ENCODE results near the gene EPHA6.

The EPHA6 gene

DNA sequence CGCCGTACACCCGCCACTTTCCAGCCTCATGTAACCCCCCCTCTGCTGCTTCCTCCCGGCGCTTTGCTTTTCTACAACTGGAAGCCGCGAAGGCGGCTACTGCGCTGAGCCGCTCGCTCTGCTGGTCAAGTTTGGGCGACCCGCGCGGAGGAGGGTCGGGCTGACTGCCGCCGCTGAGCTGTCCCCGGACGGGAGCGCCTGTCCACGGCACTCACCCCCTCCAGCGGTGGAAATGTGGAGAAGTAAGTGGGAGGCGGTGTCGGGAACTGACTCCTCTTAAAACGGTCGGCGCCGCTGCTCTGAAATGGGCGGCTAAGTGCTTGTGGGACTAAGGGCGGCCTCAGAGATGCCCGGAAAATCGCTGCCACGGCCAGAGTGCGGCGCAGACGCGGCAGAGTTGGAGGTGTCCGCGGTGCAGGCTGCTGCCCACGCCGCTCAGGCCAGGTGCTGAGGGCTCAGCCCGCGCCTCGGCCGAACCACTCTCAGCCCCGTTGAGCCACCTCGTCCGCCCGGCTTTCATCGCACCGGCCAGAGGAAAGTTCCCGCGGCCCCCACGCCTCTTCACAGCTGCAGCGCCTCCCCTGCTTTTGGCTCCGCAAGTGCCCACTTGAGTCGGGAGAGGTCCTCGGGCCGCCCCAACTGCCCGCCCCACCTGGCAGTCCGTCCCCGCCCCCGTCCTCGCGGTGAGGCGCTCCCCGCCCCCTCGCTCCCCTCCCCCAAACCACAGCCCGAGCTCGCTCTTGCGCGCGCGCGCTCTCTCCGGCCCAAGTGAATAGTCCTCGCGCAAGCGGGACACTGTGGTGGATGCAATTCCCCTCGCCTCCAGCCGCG lies at the start of gene EPHA6:
TSS of gene EPHA6 (plus strand) at position 775 of the 831 bp plus-strand sequence.
- DNase-seq (ENCODE audit: low read depth) = no peak

DNA sequence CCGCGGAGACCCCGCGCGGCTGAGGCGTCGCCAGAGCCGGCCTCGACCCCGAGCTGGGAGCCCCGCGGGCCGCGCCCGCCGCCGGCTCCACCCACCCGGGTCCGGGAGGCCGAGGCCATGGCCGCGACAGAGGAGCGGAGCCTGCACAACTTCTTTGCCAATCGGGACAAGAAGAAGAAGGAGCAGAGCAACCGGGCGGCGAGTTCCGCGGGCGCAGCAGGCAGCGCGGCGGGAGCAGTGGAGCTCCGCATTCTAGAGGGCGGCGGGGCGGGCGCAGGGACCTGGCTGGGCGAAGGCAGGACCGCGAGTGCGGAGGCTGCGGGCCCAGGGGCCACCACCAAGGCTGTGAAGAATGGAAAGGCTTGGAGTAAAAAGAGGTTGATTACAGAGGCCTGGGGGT lies 37.6 kb upstream of the EPHA6 start:
- no peak for DNase-seq (ENCODE audit: low read depth)

DNA sequence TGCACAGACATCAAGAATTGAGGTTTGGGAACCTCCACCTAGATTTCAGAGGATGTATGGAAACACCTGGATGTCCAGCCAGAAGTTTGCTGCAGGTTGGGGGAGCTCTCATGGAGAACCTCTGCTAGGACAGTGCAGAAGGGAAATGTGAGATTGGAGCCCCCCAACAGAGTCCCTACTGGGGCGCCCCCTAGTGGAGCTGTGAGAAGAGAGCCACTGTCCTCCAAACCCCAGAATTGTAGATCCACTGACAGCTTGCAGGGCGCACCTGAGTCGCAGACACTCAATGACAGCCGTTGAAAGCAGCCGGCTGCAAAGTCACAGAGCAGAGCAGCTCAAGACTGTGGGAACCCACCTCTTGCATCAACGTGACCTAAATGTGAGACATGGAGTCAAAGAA lies 34.6 kb upstream of the EPHA6 start:
- no peak for DNase-seq (ENCODE audit: low read depth)

DNA sequence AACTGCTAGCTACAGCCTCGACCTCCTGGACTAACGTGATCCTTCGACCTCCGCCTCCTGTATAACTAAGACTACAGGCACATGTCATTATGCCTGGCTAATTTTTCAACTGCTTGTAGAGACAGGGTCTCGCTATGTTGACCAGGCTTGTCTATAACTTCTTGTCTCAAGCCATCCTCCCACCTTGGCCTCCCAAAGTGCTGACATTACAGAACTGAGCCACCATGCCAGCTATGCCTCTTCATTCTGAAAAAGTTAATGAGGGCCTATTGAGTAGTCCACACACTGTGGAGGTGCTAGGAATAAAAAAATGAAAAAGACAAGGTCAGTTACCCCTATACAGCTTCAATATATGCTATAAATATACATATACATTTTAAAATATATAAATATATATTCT lies 18.3 kb upstream of the EPHA6 start:
- DNase-seq (ENCODE audit: low read depth) = no peak

DNA sequence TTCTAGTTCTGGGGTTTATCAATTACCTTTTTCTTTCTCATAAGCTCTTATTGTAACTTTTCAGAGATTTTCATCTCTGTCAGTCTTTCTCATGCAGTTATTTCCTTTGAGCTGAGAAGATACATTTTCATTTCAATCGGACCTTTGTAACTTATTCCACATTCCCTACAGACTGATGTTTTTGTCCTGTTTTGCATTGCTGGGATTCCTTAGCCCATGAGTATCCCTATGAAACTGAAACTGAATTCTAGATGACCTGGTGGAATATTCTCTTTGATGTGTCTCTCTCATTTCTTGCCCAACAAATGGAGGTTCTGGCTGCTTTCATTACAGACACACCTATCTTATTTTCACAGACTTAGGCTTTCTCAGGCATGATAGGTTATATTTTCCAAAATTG lies 10.5 kb upstream of the EPHA6 start:
- no peak for DNase-seq (ENCODE audit: low read depth)

DNA sequence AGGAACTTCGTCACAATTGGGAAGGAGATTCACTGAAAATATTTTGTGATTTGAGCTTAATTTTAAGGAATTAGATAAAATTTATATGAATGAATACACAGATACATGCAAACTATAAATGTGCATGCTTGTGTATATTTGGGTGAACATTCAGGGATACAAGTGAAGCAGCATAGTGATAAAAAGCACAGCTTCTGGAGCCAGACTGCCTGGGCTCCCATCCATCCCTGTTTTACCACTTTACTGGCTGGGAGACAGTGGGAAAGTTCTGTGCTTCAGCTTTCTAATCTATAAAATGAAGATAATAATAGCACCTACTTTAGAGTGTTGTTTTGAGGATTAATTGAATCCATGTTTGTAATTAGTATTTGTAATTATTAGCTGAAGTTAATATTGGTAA lies 8.1 kb upstream of the EPHA6 start:
- DNase-seq (ENCODE audit: low read depth) = no peak

DNA sequence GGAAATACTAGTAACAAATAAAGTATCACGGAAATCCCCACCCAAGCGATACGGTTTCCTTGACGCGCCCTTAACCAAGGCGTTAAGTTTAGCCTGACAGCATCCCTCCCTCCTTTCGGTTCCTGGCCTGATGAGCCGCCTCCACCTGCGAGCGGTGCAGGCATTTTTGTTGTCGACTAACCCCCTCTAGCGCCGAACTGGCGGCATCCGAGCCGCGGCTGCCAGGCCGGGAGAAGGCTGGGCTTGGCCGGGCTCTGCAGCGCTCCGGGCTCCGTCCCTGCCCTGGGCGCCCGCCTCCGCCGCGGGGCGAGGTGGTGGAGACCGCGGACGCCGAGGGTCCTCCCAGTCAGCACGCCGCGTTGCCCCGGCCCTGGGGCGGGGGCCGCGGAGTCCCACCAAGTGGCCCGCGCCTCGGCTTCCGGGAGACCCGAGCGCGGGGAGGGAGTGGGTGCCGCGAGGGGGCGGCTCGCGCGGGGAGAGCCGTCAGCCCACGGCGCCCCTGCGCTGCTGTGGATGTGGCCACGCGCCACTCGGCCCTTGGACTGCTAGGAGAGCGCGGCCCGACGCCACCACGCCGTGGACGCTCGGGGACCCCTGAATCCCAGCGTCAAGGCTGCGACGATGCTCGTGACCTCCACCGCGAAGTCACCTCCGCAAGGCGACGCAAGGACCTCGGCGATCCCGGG lies 1.1 kb upstream of the EPHA6 start:
- no peak for DNase-seq (ENCODE audit: low read depth)

DNA sequence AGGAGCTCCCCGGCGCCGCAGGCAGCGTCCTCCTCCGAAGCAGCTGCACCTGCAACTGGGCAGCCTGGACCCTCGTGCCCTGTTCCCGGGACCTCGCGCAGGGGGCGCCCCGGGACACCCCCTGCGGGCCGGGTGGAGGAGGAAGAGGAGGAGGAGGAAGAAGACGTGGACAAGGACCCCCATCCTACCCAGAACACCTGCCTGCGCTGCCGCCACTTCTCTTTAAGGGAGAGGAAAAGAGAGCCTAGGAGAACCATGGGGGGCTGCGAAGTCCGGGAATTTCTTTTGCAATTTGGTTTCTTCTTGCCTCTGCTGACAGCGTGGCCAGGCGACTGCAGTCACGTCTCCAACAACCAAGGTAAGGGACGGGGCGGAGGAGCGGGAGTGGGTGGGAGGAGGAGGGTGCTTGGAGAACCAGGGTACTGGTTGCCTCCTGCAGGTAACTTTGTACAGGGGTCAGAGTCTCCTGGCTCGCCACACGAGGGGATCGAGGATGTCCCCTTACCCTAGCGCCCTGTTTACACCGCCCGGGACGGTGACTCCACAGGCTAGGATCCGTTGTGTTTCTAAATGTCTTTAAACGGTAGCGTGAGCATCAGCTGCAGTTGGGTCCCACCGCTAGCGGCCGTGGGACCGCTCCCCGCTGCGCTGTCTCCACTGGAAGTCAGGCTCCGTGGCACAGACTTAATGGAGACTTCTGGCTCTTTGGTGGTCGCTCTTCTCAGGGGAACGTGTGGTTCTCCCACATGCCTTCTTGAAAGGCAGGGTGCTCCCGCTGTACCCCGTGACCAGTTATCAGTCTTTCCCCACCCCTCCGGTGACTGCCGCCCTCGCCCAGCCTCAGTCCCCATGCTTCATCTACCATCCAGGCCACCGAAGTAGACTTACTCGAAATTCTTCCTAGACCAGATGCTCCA lies 515 bp downstream of the EPHA6 start:
- no peak for DNase-seq (ENCODE audit: low read depth)

DNA sequence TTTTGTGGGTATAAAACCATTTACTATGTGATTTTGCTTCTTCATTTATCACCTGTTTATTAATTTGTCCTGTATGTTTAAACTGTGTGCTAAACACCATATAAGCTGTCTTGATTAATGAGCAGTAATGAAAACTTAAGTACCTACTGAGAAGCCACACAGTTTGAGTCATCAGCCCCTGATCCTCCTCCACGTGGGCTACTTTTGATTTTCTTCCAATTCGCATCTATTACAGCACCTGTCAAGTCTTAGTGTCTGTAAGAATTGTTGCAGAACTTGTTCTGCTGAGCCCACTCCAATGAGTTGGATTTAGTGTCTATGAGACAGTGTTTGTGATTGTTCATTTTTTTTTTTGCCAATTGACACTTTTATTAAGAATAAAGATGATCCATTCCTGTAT lies 16.8 kb downstream of the EPHA6 start:
- no peak for DNase-seq (ENCODE audit: low read depth)

DNA sequence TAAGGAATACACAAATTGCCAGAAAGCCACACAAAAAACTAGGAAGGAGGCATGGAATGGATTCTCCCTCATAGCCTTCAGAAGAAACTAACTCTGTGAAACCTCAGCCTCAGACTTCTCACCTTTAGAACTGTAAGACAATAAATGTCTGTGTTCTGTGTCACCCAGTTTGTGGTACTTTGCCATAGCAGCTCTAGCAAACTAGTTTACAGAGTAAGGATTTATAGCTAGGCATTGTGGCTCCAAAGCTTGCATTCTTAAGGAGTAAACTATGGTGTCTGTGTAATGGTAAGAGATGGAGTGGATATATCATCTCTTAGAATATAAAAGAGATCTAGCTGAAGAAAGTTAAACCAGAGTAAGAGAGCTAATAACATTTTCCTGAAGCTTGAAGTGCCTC lies 18.9 kb downstream of the EPHA6 start:
- DNase-seq (ENCODE audit: low read depth) = no peak

DNA sequence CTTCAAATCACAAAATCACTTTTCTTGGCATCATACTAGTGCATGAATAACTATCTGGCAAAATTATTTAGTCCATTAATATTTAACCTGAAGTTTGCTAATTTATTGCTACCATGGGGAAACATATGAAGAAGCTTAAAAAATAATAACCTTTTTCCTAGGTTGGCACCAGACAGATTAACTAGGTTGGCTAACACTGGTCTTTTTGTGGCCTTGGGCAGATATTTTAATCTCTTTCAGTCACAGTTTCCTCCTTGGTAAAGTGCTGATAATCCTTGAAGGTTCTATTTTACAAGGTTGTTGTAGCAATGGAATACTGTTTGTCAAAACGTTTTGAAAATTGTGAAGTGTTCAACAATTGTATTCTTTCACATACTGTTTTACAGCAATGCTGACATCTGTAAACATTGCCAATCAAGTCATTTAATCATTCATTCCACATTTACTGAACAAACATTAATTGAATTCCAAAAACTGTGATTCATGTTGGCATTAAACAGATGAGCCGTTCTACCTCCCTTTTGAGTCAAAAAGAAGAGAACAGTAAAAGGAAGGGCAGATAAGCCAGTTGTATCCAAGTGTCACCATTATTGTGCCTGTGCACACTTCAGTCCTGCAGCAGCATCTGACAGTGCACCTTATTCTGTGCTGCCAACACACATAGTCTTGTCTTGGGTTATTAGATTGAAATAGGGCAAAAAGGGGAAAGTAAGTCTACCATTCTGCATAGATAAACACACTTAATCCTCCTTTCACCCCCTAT lies 21.9 kb downstream of the EPHA6 start:
- no peak for DNase-seq (ENCODE audit: low read depth)

DNA sequence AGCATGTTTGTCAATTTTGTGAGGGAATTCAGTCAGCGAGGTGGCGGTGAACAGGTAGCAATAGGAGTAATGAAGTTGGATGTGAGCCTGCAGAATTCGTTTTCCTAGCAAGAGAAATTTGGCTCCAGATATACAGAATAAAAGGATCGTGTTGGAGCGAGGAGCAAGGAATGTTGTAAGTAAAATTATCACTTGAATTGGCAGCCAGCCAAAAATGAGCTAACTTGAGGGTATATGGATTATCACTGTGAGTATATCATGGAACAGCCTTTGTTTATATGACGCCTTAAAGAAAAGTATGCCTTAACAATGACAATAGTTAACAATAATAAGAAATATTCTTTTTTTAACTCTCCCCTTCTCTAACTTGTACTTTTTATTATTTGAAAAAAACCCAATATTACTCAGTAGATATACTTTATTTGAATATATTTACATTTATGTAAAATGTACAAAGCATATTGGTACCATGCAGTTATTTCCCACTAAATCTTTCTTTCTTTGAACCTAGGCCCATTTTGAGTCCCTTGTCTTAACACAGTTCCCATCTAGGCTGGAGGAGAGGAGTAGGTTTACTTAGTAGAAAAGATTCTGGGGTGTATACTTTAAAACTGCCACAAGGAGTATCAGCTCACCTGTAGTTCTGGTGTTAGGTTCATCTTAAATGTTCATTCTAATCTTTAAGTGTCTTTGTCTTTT lies 29.3 kb downstream of the EPHA6 start:
- DNase-seq (ENCODE audit: low read depth) = no peak

DNA sequence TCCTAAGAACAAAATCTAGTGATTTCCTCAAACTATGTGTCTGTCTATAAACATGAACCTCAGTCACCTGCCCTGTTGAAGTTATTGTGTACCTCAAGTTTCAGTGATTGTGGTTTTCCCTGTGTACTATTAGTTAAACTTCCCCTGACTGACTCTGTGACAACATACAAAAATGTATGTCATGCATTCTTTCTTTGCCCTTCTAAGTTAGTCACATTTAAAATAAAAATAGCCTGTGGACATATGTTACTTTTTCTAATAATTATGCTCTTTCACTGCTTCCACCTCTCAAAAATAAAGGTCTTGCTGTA lies 29.8 kb downstream of the EPHA6 start:
- DNase-seq (ENCODE audit: low read depth) = no peak

DNA sequence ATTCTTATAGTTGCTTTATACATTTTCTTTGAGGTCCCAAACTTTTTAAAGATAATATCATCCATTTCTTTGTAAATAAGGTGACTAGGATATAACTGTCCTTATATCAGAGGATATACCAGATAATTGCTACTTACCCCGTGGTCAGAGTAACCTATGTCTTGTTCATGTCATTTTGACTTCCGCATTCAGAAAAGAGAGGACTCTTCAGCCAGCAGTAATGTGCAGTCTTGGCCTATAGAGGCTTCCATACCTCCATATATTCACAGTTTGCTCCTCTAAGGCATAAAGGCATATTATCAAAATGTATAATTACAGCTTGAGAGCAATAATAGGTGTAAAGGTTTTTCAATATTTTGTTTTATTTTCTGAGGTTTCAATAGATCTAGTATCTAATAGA lies 38.5 kb downstream of the EPHA6 start:
- no peak for DNase-seq (ENCODE audit: low read depth)

DNA sequence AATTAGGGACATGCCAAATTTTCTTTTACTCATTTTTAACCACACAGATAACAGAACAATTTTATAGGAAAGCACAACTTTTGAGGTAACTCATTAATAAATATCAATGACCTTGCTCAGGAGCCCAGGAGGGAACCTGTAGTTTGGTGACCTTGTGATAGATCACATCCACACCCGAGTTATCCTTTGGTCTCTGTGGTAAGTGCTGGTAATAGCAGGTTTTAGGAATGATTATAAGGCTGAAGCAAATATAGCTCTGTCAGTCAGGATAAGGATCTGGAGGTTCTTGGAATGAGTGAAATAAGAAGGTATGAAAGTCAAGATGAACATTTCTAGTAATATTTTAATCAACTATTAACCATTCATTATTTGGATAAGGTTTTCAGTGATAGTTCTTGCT lies 46.5 kb downstream of the EPHA6 start:
- no peak for DNase-seq (ENCODE audit: low read depth)

DNA sequence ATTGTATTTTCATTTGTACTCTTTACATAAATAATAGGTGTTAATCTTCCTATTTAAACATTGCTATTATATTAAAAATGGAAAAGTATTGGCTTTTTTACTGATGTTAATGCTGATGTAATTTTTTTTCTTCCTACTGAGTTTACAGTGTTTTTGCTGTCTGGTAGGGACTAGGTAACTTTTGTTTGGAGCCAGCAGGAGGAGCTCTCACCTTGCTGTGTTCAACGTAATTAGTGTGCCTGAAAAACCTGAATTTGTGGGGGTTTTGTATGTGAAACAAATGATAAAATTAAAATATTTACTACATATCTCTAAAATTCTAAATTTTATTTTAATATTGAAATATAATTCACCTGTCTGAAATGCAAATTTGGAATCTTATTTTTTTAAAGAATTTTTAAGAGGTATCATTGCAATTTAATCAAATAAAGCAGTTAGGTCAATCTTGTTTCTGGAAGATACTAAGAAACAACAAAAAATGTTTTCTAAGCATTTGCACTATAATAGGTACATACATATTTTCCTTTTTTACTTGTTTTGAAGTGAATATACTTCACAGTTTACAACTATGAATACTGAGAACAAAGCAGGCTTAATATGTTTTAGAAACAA lies 48.8 kb downstream of the EPHA6 start:
- DNase-seq (ENCODE audit: low read depth) = no peak

DNA sequence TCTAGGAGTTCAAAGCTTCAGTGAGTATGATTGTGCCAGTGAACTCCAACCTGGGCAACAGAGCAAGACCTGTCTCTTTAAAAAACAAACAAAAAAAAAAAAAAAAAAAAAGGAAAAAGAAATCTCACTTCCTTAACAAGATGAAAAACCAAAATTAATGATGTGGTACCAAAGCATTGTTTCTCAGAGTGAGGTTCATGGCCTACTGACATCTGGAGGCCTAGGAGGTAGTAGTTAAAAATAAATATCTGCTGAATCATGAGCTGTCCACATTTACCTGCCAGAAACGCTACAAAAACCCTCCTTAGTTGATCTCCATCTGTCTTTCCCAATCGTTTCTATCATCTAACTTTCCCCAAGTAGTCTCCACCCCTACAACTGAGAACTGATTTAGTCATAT lies 51.2 kb downstream of the EPHA6 start:
- DNase-seq (ENCODE audit: low read depth) = no peak

DNA sequence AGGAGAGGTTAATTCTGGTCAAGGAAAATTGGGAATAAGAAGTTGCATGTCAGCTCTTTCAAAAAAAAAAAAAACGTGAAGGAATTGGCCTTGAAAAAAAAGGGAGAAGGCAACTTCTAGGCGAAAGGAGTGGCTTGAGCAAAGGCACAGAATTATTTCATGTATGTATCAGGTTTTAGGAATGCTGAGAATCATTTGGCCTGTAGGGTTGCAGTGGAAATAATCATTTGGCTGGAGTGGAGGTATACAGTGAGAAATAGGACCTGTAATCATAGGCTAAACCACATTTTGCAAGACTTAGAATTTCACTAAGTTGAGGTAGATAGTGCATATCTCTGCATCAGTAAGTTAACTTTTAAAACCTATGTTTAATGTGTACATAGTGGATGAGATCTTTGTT lies 54.9 kb downstream of the EPHA6 start:
- DNase-seq (ENCODE audit: low read depth) = no peak

DNA sequence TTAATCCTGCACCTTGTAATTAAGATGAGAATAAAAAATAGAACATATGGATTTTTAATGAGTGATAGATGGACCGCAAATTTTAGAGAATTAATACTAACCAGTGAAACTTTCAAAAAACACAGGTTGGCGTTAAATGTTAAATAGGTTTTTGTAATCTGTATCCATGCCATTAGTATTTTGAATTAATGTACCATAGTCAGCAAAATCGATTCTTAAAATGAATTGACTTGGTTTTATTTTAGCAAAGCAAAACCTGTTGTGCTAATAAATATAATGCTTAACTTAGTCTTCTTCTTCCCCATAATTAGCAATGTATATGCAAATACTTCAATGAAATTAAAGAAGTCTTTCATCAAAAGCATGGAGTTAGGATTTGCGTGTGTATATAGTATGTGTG lies 63.1 kb downstream of the EPHA6 start:
- no peak for DNase-seq (ENCODE audit: low read depth)

DNA sequence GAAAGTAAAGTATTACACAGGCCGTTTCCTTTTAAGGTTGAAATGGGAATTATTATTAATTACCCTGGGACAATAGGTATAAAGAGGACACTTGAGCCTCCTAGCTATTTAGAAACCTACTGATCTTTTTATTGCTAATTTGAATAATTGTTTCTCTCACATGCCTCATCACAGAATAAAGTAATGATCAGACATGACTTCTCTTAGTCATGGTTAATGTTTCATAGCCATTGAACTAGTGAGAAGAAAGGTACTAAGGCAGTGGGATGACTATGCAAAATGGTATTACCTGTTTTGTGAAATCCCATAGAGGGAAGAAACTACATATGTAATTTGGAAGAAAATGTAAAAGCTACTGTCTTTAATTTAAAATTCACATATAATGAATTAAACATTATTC lies 85.6 kb downstream of the EPHA6 start:
- DNase-seq (ENCODE audit: low read depth) = no peak

DNA sequence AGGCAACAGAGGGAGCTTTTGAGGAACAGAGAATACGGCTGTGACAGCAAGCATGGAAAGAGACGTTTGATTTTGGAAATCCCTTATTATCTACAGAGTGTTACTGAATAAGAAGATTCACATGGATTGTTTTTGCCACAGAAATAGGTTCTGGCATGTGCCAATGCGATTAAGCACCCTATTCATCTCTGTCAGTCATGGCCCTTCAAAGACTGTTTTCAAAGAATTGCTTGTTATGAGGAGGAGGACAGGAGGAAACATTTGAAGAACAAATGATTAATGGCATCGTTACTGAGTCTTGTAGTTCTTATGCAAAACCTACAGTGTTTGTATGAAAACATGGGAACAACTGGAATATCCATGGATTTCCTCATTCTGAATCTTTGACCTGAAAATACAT lies 86.2 kb downstream of the EPHA6 start:
- no peak for DNase-seq (ENCODE audit: low read depth)
